SK-N-SH (cell line): ENCODE data around the gene NCK1. TPM values are rescaled to one million over a fixed set of nuclear protein-coding genes. Genes with fewer than 3 reads are reported as not detected.

Experiments used
- CTCF ChIA-PET: fragments of 300-600, 350-600 bp; formaldehyde crosslinking; extraction: SDS; loops from one replicate; lab custom pipeline; 2021; lab: Yijun Ruan, JAX
- POLR2A ChIA-PET: fragments of 350-600 bp; sonication (Branson Sonifier 250); formaldehyde crosslinking; extraction: SDS; loops from one replicate; lab custom pipeline; 2020; ENCODE audit warnings: antibody characterized with exemption, inconsistent platforms; lab: Yijun Ruan, JAX
- DNase-seq: peaks from one replicate; pipeline ENCODE4 v3.0.0; 2012
- H2AFZ ChIP-seq: fragments of 200-600 bp; sonication (generic); 2 replicates; pipeline ENCODE4 v1.8.1; 2016; ENCODE audit warnings: antibody characterized with exemption, mild to moderate bottlenecking, low read depth
- H3F3A ChIP-seq: fragments of 200-600 bp; sonication (generic); replicated peaks from 2 replicates; pipeline ENCODE3; 2016; ENCODE audit warnings: antibody characterized with exemption, mild to moderate bottlenecking; ENCODE audit not compliant: insufficient read depth
- H3K27ac ChIP-seq, 2 experiments: fragments of 200-500 bp in 1 of 2; fragments of 200-600 bp in 1 of 2; sonication (Bioruptor generic) in 1 of 2; sonication (generic), shearing (Covaris generic) in 1 of 2; 2 replicates each; pipeline versions ENCODE4 v1.5.1 to v1.6.1; 2014 to 2016; ENCODE audit warnings: low read depth in 2 of 2, inconsistent platforms in 1 of 2, low read length in 1 of 2, mild to moderate bottlenecking in 1 of 2, mixed read lengths in 1 of 2
- H3K27me3 ChIP-seq: fragments of 200-600 bp; sonication (generic), shearing (Covaris generic); 2 replicates; pipeline ENCODE4 v1.6.1; 2016; ENCODE audit warnings: mixed run types; ENCODE audit not compliant: insufficient read depth
- H3K36me3 ChIP-seq, 2 experiments: fragments of 200-500 bp in 1 of 2; fragments of 200-600 bp in 1 of 2; sonication (Bioruptor generic) in 1 of 2; sonication (generic) in 1 of 2; replicated peaks in 1 of 2; 2 replicates each; pipeline versions ENCODE3 to v1.5.1; 2014 to 2016; ENCODE audit warnings: low read length in 1 of 2, mild to moderate bottlenecking in 1 of 2; ENCODE audit not compliant: insufficient read depth in 2 of 2, control insufficient read depth in 1 of 2
- H3K4me1 ChIP-seq, 2 experiments: fragments of 200-500 bp in 1 of 2; fragments of 200-600 bp in 1 of 2; sonication (Bioruptor generic) in 1 of 2; sonication (generic), shearing (Covaris generic) in 1 of 2; 2 replicates each; pipeline versions ENCODE4 v1.5.1 to v1.6.1; 2014 to 2016; ENCODE audit warnings: low read depth in 1 of 2, low read length in 1 of 2, mixed run types in 1 of 2; ENCODE audit not compliant: insufficient read depth in 2 of 2, control insufficient read depth in 1 of 2
- H3K4me2 ChIP-seq: fragments of 200-600 bp; sonication (generic), shearing (Covaris generic); 2 replicates; pipeline ENCODE4 v1.6.1; 2017; ENCODE audit warnings: mixed run types
- H3K4me3 ChIP-seq, 2 experiments: fragments of 200-500 bp in 1 of 2; fragments of 200-600 bp in 1 of 2; sonication (Bioruptor generic) in 1 of 2; sonication (generic), shearing (Covaris generic) in 1 of 2; 2 replicates each; pipeline versions ENCODE4 v1.5.1 to v1.8.1; 2014 to 2016; ENCODE audit warnings: low read depth in 2 of 2, inconsistent platforms in 1 of 2, low read length in 1 of 2, mild to moderate bottlenecking in 1 of 2, mixed read lengths in 1 of 2, moderate library complexity in 1 of 2
- H3K79me2 ChIP-seq: fragments of 200-600 bp; sonication (generic); 2 replicates; pipeline ENCODE4 v1.8.1; 2017; ENCODE audit warnings: mild to moderate bottlenecking; ENCODE audit not compliant: insufficient read depth
- H3K9ac ChIP-seq: fragments of 200-600 bp; sonication (generic); 2 replicates; pipeline ENCODE4 v1.6.1; 2017; ENCODE audit warnings: mixed run types
- H3K9me2 ChIP-seq: fragments of 200-600 bp; sonication (generic); 2 replicates; pipeline ENCODE4 v1.6.1; 2017; ENCODE audit warnings: mixed run types
- H3K9me3 ChIP-seq: fragments of 200-600 bp; sonication (generic); 2 replicates; pipeline ENCODE4 v1.6.1; 2017; ENCODE audit warnings: mixed run types, mild to moderate bottlenecking, moderate library complexity
- H4K20me1 ChIP-seq: fragments of 200-600 bp; sonication (generic); 2 replicates; pipeline ENCODE4 v1.6.1; 2017; ENCODE audit warnings: mild to moderate bottlenecking, mixed run types; ENCODE audit not compliant: insufficient read depth
- CHD2 ChIP-seq: fragments of 150-350 bp; IDR thresholded peaks from 2 replicates; pipeline ENCODE4 v1.6.1; 2018; ENCODE audit warnings: low read length; ENCODE audit not compliant: partially characterized antibody
- CTCF ChIP-seq: fragments of 200-600 bp; sonication (generic); IDR thresholded peaks from 2 replicates; pipeline ENCODE4 v1.6.1; 2017; ENCODE audit warnings: antibody characterized with exemption, mild to moderate bottlenecking, moderate library complexity
- FOSL2 ChIP-seq: IDR thresholded peaks from 2 replicates; pipeline ENCODE4 v1.4.0; 2012; ENCODE audit warnings: low read depth, mild to moderate bottlenecking, moderate library complexity, borderline replicate concordance
- FOXM1 ChIP-seq: IDR thresholded peaks from 2 replicates; pipeline ENCODE4 v1.4.0; 2012; ENCODE audit warnings: low read depth, mild to moderate bottlenecking
- GABPA ChIP-seq: IDR thresholded peaks from 2 replicates; pipeline ENCODE4 v1.4.0; 2012; ENCODE audit warnings: low read depth, mild to moderate bottlenecking
- GATA2 ChIP-seq: sonication (generic); formaldehyde crosslinking; IDR thresholded peaks from 2 replicates; pipeline ENCODE4 v1.5.0; 2020; ENCODE audit warnings: mild to moderate bottlenecking, missing genetic modification reagents
- MAX ChIP-seq: IDR thresholded peaks from 2 replicates; pipeline ENCODE4 v1.4.0; 2012; ENCODE audit warnings: low read depth
- PBX3 ChIP-seq: IDR thresholded peaks from 2 replicates; pipeline ENCODE4; 2012
- POLR2AphosphoS5 ChIP-seq: IDR thresholded peaks from 2 replicates; pipeline ENCODE4 v1.6.1; 2012; ENCODE audit warnings: low read depth, low read length
- RAD21 ChIP-seq: IDR thresholded peaks from 2 replicates; pipeline ENCODE4 v1.6.1; 2012; ENCODE audit warnings: mild to moderate bottlenecking, low read length
- REST ChIP-seq: IDR thresholded peaks from 2 replicates; pipeline ENCODE4 v1.6.1; 2012; ENCODE audit warnings: mild to moderate bottlenecking, low read depth, low read length, moderate library complexity
- SMC3 ChIP-seq: IDR thresholded peaks from 2 replicates; pipeline ENCODE4 v1.6.1; 2012; ENCODE audit warnings: low read depth, low read length, improper control_type of control experiment
- TEAD4 ChIP-seq: IDR thresholded peaks from 2 replicates; pipeline ENCODE4 v1.4.0; 2012; ENCODE audit warnings: mild to moderate bottlenecking, borderline replicate concordance; ENCODE audit not compliant: insufficient read depth
- USF1 ChIP-seq: IDR thresholded peaks from 2 replicates; pipeline ENCODE4 v1.4.0; 2012; ENCODE audit warnings: low read depth, borderline replicate concordance
- YY1 ChIP-seq: IDR thresholded peaks from 2 replicates; pipeline ENCODE4 v1.4.0; 2012; ENCODE audit warnings: low read depth, mild to moderate bottlenecking
- WGBS: methylation state at CpG from one replicate; pipeline ENCODE4 v1.1.6; 2017; ENCODE audit warnings: low lambda C conversion rate; 5-methylcytosine and 5-hydroxymethylcytosine counted together
- polyA plus RNA-seq, 3 experiments: library from polyadenylated mRNA; depleted of rRNA; stranded (reverse); fragments of >200 nt; gene quantifications; 2 replicates each; pipeline ENCODE4 v1.2.3, GENCODE V29; 2012

NCK1 gene
- polyA plus RNA-seq, 1 of the 3 experiments (the other 2 are of a cell fraction): 16.2 TPM

- Histone ChIP-seq H3K9me2 (no peaks in the 10 kb centered on the region), H3K36me3 (no peaks in the 10 kb centered on the region), H3F3A (no peaks in the 10 kb centered on the region), H3K4me1 (no peaks in the 10 kb centered on the region; a peak in 2 of 4 replicates), H3K27me3 (no peaks in the 10 kb centered on the region), H4K20me1 (peaks cover 25% of the 10 kb centered on the region), H3K4me2 (no peak overlapping the region), H2AFZ (no peak overlapping the region), H3K9ac (no peak overlapping the region), H3K9me3 (no peaks in the 10 kb centered on the region), H3K27ac (no peak overlapping the region), H3K79me2 (peaks cover 93% of the 10 kb centered on the region), H3K4me3 (no peak overlapping the region)
- TF ChIP-seq TEAD4 (no peak), GABPA (no peak), CTCF (no peak), PBX3 (no peak), USF1 (no peak), POLR2AphosphoS5 (no peak), GATA2 (CRISPR knock-in tag) (no peak), FOSL2 (no peak), RAD21 (no peak), REST (no peak), FOXM1 (no peak), MAX (no peak), SMC3 (no peak), YY1 (no peak), CHD2 (no peak)
- CTCF ChIA-PET: interaction anchor here (1.1 to 1.3 kb wide), 2 partner anchors 24 to 28 kb away, joined by 3 to 4 read pairs; partner anchors contain the start of gene NCK1
- POLR2A ChIA-PET: no interaction called here
- WGBS: 93% methylated on average over 5 of the region's 5 CpGs
- no peak for DNase-seq
These were observed 23.6 kb downstream of the NCK1 start for GRCh38 chr3:136885357-136886213.
